Measurements from ENCODE around the gene ABCD2. TPM values are rescaled to one million over a fixed set of nuclear protein-coding genes. Genes with fewer than 3 reads are reported as not detected.

Gene ABCD2
- total RNA-seq, 1 donor from 2014 or later = 0.09 TPM

- Histone ChIP-seq H3K4me3 (ENCODE audit: insufficient read depth, low read depth, low read length) (no peak overlapping the region), H3K79me2 (ENCODE audit: insufficient read depth, low read length) (no peaks in the 10 kb centered on the region), H3K36me3 (ENCODE audit: insufficient read depth, low read length) (no peaks in the 10 kb centered on the region), H3K27me3 (ENCODE audit: insufficient read depth, low read length) (no peaks in the 10 kb centered on the region), H3K9ac (ENCODE audit: low read length) (no peak overlapping the region), H3K9me3 (ENCODE audit: insufficient read depth, low read depth, low read length) (peaks cover 4% of the 10 kb centered on the region), H3K27ac (ENCODE audit: low read depth, low read length) (no peak overlapping the region), H3K4me1 (ENCODE audit: insufficient read depth, low read length) (no peaks in the 10 kb centered on the region), H3K4me2 (ENCODE audit: low read length) (no peak overlapping the region), H4K20me1 (ENCODE audit: insufficient read depth, low read length) (no peaks in the 10 kb centered on the region), H2AFZ (ENCODE audit: low read depth, low read length) (no peak overlapping the region)
- H3K27ac Mint-ChIP-seq (ENCODE audit: unreplicated experiment) = no peak overlapping the region
- DNase-seq (ENCODE audit: low read depth) (no peak), FAIRE-seq (no peak)
- no peak overlapping the region for H3K4me3 Mint-ChIP-seq (ENCODE audit: unreplicated experiment)
- peaks cover 8% of the 10 kb centered on the region for H3K4me1 Mint-ChIP-seq (ENCODE audit: low read depth, unreplicated experiment)
- no peak for TF ChIP-seq CTCF (IDR thresholded peaks at IDR 0.05; ENCODE audit: insufficient read depth, low read depth, low read length)
- TF ChIP-seq EZH2 (IDR thresholded peaks at IDR 0.05; ENCODE audit: insufficient read depth, low read length) = no peak
- H3K9me3 Mint-ChIP-seq (ENCODE audit: unreplicated experiment) = no peaks in the 10 kb centered on the region
- H3K36me3 Mint-ChIP-seq (ENCODE audit: low read depth, unreplicated experiment) = no peaks in the 10 kb centered on the region
- no peaks in the 10 kb centered on the region for H3K27me3 Mint-ChIP-seq (ENCODE audit: low read depth, unreplicated experiment)
Observed at GRCh38 chr12:39505554-39505953, 114.0 kb downstream of the ABCD2 start.

DNA sequence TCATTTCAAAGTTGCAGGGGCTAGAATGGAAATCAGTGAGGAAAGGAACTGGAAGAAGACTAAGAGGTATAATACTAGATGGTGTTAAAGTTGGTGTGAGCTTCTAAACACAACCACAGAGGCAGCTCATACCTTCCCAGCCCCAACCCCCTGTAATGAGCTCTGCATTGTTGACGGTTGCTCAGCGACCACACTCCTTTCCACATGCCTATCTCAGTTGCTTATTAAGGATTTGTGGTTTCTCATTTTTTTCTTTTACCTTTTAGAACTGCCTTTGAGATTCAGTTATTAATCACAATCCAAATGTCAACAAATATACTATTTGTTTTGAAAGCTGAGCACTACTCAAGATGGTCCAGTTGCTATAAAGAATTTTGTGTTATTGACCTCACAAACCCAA, 114.6 kb downstream of the ABCD2 start:
- Histone ChIP-seq H3K27me3 (ENCODE audit: insufficient read depth, low read length) (no peaks in the 10 kb centered on the region), H2AFZ (ENCODE audit: low read depth, low read length) (no peak overlapping the region), H3K27ac (ENCODE audit: low read depth, low read length) (no peak overlapping the region), H3K36me3 (ENCODE audit: insufficient read depth, low read length) (no peaks in the 10 kb centered on the region), H3K79me2 (ENCODE audit: insufficient read depth, low read length) (no peaks in the 10 kb centered on the region), H3K4me1 (ENCODE audit: insufficient read depth, low read length) (no peaks in the 10 kb centered on the region), H3K4me3 (ENCODE audit: insufficient read depth, low read depth, low read length) (no peak overlapping the region), H3K4me2 (ENCODE audit: low read length) (no peak overlapping the region), H3K9me3 (ENCODE audit: insufficient read depth, low read depth, low read length) (no peaks in the 10 kb centered on the region), H3K9ac (ENCODE audit: low read length) (no peak overlapping the region), H4K20me1 (ENCODE audit: insufficient read depth, low read length) (no peaks in the 10 kb centered on the region)
- Mint-ChIP-seq H3K4me1 (ENCODE audit: low read depth, unreplicated experiment) (peaks cover 8% of the 10 kb centered on the region), H3K27ac (ENCODE audit: unreplicated experiment) (no peak overlapping the region), H3K27me3 (ENCODE audit: low read depth, unreplicated experiment) (no peaks in the 10 kb centered on the region), H3K9me3 (ENCODE audit: unreplicated experiment) (no peaks in the 10 kb centered on the region), H3K4me3 (ENCODE audit: unreplicated experiment) (no peak overlapping the region), H3K36me3 (ENCODE audit: low read depth, unreplicated experiment) (no peaks in the 10 kb centered on the region)
- TF ChIP-seq EZH2 (IDR thresholded peaks at IDR 0.05; ENCODE audit: insufficient read depth, low read length) (no peak), CTCF (IDR thresholded peaks at IDR 0.05; ENCODE audit: insufficient read depth, low read depth, low read length) (no peak)
- FAIRE-seq (no peak), DNase-seq (ENCODE audit: low read depth) (peak; percentile 34)

DNA sequence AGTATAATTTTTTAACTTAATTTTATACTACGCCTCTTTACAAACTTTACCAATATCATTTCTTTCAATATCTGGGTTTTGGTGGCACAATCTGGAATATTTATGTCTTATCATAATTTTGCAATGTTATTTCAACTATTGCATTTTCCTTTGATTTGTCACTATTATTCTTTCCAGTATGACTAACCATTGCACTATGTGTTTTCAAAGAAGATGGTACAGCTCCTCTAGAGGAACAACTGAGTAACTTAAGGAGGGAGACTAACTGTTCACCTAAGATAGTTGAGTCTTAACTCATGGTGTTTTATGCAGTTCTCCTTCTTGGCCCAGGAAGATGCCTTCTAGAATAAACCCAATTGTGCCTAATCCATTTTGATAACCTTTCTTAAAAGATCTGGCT, 116.2 kb downstream of the ABCD2 start:
- no peaks in the 10 kb centered on the region for H3K36me3 ChIP-seq (ENCODE audit: insufficient read depth, low read length)
- no peak overlapping the region for H3K27ac Mint-ChIP-seq (ENCODE audit: unreplicated experiment)
- H3K9me3 ChIP-seq (ENCODE audit: insufficient read depth, low read depth, low read length) = no peaks in the 10 kb centered on the region
- no peak overlapping the region for H2AFZ ChIP-seq (ENCODE audit: low read depth, low read length)
- H3K79me2 ChIP-seq (ENCODE audit: insufficient read depth, low read length) = no peaks in the 10 kb centered on the region
- H3K4me1 Mint-ChIP-seq (ENCODE audit: low read depth, unreplicated experiment) = peaks cover 8% of the 10 kb centered on the region
- FAIRE-seq (no peak), DNase-seq (ENCODE audit: low read depth) (peak; percentile 40)
- H3K9ac ChIP-seq (ENCODE audit: low read length) = no peak overlapping the region
- no peaks in the 10 kb centered on the region for H3K36me3 Mint-ChIP-seq (ENCODE audit: low read depth, unreplicated experiment)
- H4K20me1 ChIP-seq (ENCODE audit: insufficient read depth, low read length) = no peaks in the 10 kb centered on the region
- H3K4me2 ChIP-seq (ENCODE audit: low read length) = no peak overlapping the region
- H3K4me3 Mint-ChIP-seq (ENCODE audit: unreplicated experiment) = no peak overlapping the region
- H3K27ac ChIP-seq (ENCODE audit: low read depth, low read length) = no peak overlapping the region
- no peaks in the 10 kb centered on the region for H3K9me3 Mint-ChIP-seq (ENCODE audit: unreplicated experiment)
- no peaks in the 10 kb centered on the region for H3K27me3 ChIP-seq (ENCODE audit: insufficient read depth, low read length)
- H3K27me3 Mint-ChIP-seq (ENCODE audit: low read depth, unreplicated experiment) = no peaks in the 10 kb centered on the region
- TF ChIP-seq EZH2 (IDR thresholded peaks at IDR 0.05; ENCODE audit: insufficient read depth, low read length) = no peak
- TF ChIP-seq CTCF (IDR thresholded peaks at IDR 0.05; ENCODE audit: insufficient read depth, low read depth, low read length) = peak; percentile 38
- no peaks in the 10 kb centered on the region for H3K4me1 ChIP-seq (ENCODE audit: insufficient read depth, low read length)
- no peak overlapping the region for H3K4me3 ChIP-seq (ENCODE audit: insufficient read depth, low read depth, low read length)

Measured in astrocyte (in vitro differentiated cells and primary cell).